ENCODE results near the gene XCL1.

DNA sequence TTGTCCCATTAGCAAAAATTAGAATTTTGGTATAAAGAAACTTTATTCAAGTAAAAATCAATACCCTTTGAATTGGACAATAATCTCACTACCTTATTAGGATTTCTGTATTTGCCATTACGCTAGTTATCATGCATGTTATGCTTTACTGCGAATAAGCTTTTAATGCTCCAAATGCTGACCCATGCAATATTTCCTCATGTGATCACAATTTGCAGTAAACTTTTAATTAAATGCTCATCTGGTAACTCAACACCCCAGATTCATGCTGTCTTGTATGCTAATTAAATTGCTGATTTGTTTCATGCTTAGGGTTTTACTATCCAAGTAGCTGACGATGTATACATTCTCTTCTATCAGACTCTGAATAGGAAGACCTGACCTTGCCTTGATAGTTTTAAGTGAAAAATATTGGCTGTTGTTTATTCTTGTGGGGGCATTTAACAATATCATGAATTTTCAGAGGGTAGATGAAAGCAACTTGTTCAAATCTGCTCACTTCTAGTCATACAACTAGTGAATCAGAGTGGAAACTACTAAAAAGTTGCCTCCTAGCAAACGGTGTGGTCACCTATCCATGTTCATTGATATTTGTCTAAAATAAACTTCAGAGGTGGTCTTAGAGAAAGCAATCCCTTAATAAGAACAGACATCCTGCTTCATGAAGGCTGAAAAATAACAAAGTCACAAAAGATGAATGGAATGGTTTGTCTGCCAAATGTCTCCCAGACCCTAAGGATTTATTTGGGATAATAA, 5.6 kb downstream of the XCL1 start:
- TF ChIP-seq CTCF (IDR thresholded peaks at IDR 0.05) (no peak), POLR2A (IDR thresholded peaks at IDR 0.05) (no peak)
